Measurements from ENCODE around the gene IFIT3.

- TF ChIP-seq CTCF (conservative IDR thresholded peaks at IDR 0.05 in 1 of 2, IDR thresholded peaks at IDR 0.05 in 1 of 2; ENCODE audit: low read depth in 1 of 2, low read length in 2 of 2) (no peak), EZH2 (IDR thresholded peaks at IDR 0.05; ENCODE audit: low read length, missing control alignments) (no peak)
These were observed 44.5 kb upstream of the IFIT3 start for GRCh38 chr10:89283025-89283935.

Data from fibroblast of lung (primary cell).